ENCODE data around the gene ABCB11. TPM values are rescaled to one million over a fixed set of nuclear protein-coding genes. Genes with fewer than 3 reads are reported as not detected.
A peak's percentile ranks its signal among the peaks of the same experiment; 100 is the strongest.

Gene ABCB11
- total RNA-seq, 1 experiment from 2014 or later: 0.05 TPM

GRCh38 chr2:168962636-168963035 lies 68.5 kb downstream of the ABCB11 start:
- Histone ChIP-seq H3K27me3 (ENCODE audit: control insufficient read depth, insufficient read depth, low read length) (peaks cover 2% of the 10 kb centered on the region), H3K9me3 (ENCODE audit: control insufficient read depth, insufficient read depth, low read depth, low read length) (no peaks in the 10 kb centered on the region), H3K27ac (ENCODE audit: low read length) (no peak overlapping the region), H3K4me1 (ENCODE audit: control insufficient read depth, insufficient read depth, low read length) (no peaks in the 10 kb centered on the region), H3K4me3 (ENCODE audit: low read depth in 2 of 2, low read length in 2 of 2) (no peak overlapping the region), H3K36me3 (ENCODE audit: control insufficient read depth, insufficient read depth, low read length) (no peaks in the 10 kb centered on the region)
- DNase-seq (ENCODE audit: low read depth, low spot score) (no peak), ATAC-seq (no peak)
- no TSS peak for BruUV-seq (replicated peaks)
- in situ Hi-C loops (cut with HindIII; ENCODE audit: low pct_unique_long_range_greater_than_20kb, low sequenced_read_pairs): no loop called here
- ChIA-PET POLR2A (no interaction called here), CTCF (no interaction called here)
- TF ChIP-seq SIN3A (IDR thresholded peaks at IDR 0.05; ENCODE audit: borderline replicate concordance, insufficient read depth, low read depth, low read length): no peak
- intact Hi-C loops (cut with micrococcal nuclease; ENCODE audit: unreplicated experiment): loop anchor here (5.0 to 10.0 kb wide), 3 partner anchors 142 to 432 kb away; no protein-coding TSS in a partner anchor

- Histone ChIP-seq H3K27ac (ENCODE audit: low read length) (no peak overlapping the region), H3K27me3 (ENCODE audit: control insufficient read depth, insufficient read depth, low read length) (peaks cover 2% of the 10 kb centered on the region), H3K36me3 (ENCODE audit: control insufficient read depth, insufficient read depth, low read length) (no peaks in the 10 kb centered on the region), H3K9me3 (ENCODE audit: control insufficient read depth, insufficient read depth, low read depth, low read length) (no peaks in the 10 kb centered on the region), H3K4me1 (ENCODE audit: control insufficient read depth, insufficient read depth, low read length) (no peaks in the 10 kb centered on the region), H3K4me3 (ENCODE audit: low read depth in 2 of 2, low read length in 2 of 2) (no peak overlapping the region)
- DNase-seq (ENCODE audit: low read depth, low spot score) (peak; percentile 74), ATAC-seq (peak; percentile 83)
- ChIA-PET CTCF (no interaction called here), POLR2A (no interaction called here)
- BruUV-seq (replicated peaks): no TSS peak
- in situ Hi-C loops (cut with HindIII; ENCODE audit: low pct_unique_long_range_greater_than_20kb, low sequenced_read_pairs): no loop called here
- TF ChIP-seq TCF7L2 (IDR thresholded peaks at IDR 0.05; ENCODE audit: low read depth, low read length) (no peak), SIN3A (IDR thresholded peaks at IDR 0.05; ENCODE audit: borderline replicate concordance, insufficient read depth, low read depth, low read length) (no peak), CTCF (IDR thresholded peaks at IDR 0.05) (peak; percentile 82), REST (IDR thresholded peaks at IDR 0.05; ENCODE audit: insufficient read depth in 1 of 2, low read depth in 2 of 2, low read length in 1 of 2) (no peak), POLR2AphosphoS5 (IDR thresholded peaks at IDR 0.05; ENCODE audit: low read depth, low read length) (no peak)
- intact Hi-C loops (cut with micrococcal nuclease; ENCODE audit: unreplicated experiment): loop anchor here (5.0 to 10.0 kb wide), 3 partner anchors 143 to 433 kb away; no protein-coding TSS in a partner anchor
These were observed 69.5 kb downstream of the ABCB11 start for GRCh38 chr2:168961450-168962229.

GRCh38 chr2:168956392-168956791 lies 74.7 kb downstream of the ABCB11 start:
- POLR2A ChIA-PET: no interaction called here
- intact Hi-C loops (cut with micrococcal nuclease; ENCODE audit: unreplicated experiment): no loop called here
- ATAC-seq: no peak

More at GRCh38 chr2:168956392-168956791, 74.7 kb downstream of the ABCB11 start:
- Histone ChIP-seq H3K36me3 (ENCODE audit: control insufficient read depth, insufficient read depth, low read length) (no peaks in the 10 kb centered on the region), H3K27me3 (ENCODE audit: control insufficient read depth, insufficient read depth, low read length) (no peaks in the 10 kb centered on the region), H3K4me1 (ENCODE audit: control insufficient read depth, insufficient read depth, low read length) (no peaks in the 10 kb centered on the region), H3K4me3 (ENCODE audit: low read depth in 2 of 2, low read length in 2 of 2) (no peak overlapping the region), H3K9me3 (ENCODE audit: control insufficient read depth, insufficient read depth, low read depth, low read length) (no peaks in the 10 kb centered on the region), H3K27ac (ENCODE audit: low read length) (no peak overlapping the region)
- DNase-seq (ENCODE audit: low read depth, low spot score): no peak
- in situ Hi-C loops (cut with HindIII; ENCODE audit: low pct_unique_long_range_greater_than_20kb, low sequenced_read_pairs): no loop called here
- BruUV-seq (replicated peaks): no TSS peak
- CTCF ChIA-PET: no interaction called here
- TF ChIP-seq SIN3A (IDR thresholded peaks at IDR 0.05; ENCODE audit: borderline replicate concordance, insufficient read depth, low read depth, low read length) (no peak), POLR2AphosphoS5 (IDR thresholded peaks at IDR 0.05; ENCODE audit: low read depth, low read length) (no peak), REST (IDR thresholded peaks at IDR 0.05; ENCODE audit: insufficient read depth in 1 of 2, low read depth in 2 of 2, low read length in 1 of 2) (no peak), CTCF (IDR thresholded peaks at IDR 0.05) (no peak), TCF7L2 (IDR thresholded peaks at IDR 0.05; ENCODE audit: low read depth, low read length) (no peak)
